H1 (cell line): ENCODE measurements around the gene TMED8. TPM values are rescaled to one million over a fixed set of nuclear protein-coding genes. Genes with fewer than 3 reads are reported as not detected.

Source experiments
- CTCF ChIA-PET: fragments of 300-600 bp; sonication (Branson Sonifier 250); formaldehyde crosslinking; loops from one replicate; lab custom pipeline; 2021; ENCODE audit not compliant: partially characterized antibody; lab: Charles Lee
- POLR2A ChIA-PET: fragments of 300-600 bp; sonication (Branson Sonifier 250); formaldehyde crosslinking; loops from one replicate; lab custom pipeline; 2021; ENCODE audit warnings: inconsistent platforms; ENCODE audit not compliant: partially characterized antibody; lab: Charles Lee
- DNase-seq, 2 experiments: peaks; one replicate each; pipeline versions ENCODE4 v3.0.0 to v3.0.0-alpha.2; 2010 to 2022; ENCODE audit warnings: low spot score in 2 of 2, low read depth in 1 of 2, mixed read lengths in 1 of 2
- FAIRE-seq: peaks from 2 replicates; lab custom pipeline; 2011; peaks lifted over from hg19 to GRCh38; lab: Jason Lieb, UNC
- H2AFZ ChIP-seq: 2 replicates; pipeline ENCODE4 v1.8.1; 2012; ENCODE audit warnings: low read length, inconsistent platforms
- H2AK5ac ChIP-seq: 2 replicates; pipeline ENCODE4 v1.6.1; 2013; ENCODE audit warnings: low read depth, low read length
- H2BK120ac ChIP-seq: replicated peaks from 2 replicates; pipeline ENCODE3; 2013; ENCODE audit warnings: low read depth, low read length, inconsistent platforms
- H2BK12ac ChIP-seq: 2 replicates; pipeline ENCODE4 v1.6.1; 2013; ENCODE audit warnings: low read depth, low read length
- H2BK15ac ChIP-seq: 2 replicates; pipeline ENCODE4 v1.6.1; 2013; ENCODE audit warnings: low read length
- H2BK20ac ChIP-seq: 2 replicates; pipeline ENCODE4 v1.6.1; 2013; ENCODE audit warnings: low read length
- H2BK5ac ChIP-seq: 2 replicates; pipeline ENCODE4 v1.6.1; 2013; ENCODE audit warnings: low read depth, low read length
- H3K14ac ChIP-seq: 2 replicates; pipeline ENCODE4 v1.6.1; 2013; ENCODE audit warnings: inconsistent platforms; ENCODE audit not compliant: insufficient read length
- H3K18ac ChIP-seq: 2 replicates; pipeline ENCODE4 v1.6.1; 2013; ENCODE audit warnings: low read length; ENCODE audit errors: extremely low read depth
- H3K23ac ChIP-seq: 2 replicates; pipeline ENCODE4 v1.6.1; 2013; ENCODE audit warnings: inconsistent platforms; ENCODE audit not compliant: insufficient read length
- H3K23me2 ChIP-seq: 2 replicates; pipeline ENCODE4 v1.6.1; 2013; ENCODE audit warnings: low read depth, low read length
- H3K27ac ChIP-seq: 2 replicates; pipeline ENCODE4 v1.6.1; 2011; ENCODE audit warnings: low read depth, low read length, inconsistent platforms
- H3K27me3 ChIP-seq, 4 experiments: replicated peaks in 1 of 4; 1 replicate in 1 of 4; 2 replicates in 3 of 4; pipeline versions ENCODE4 v1.6.1 to v1.8.1; 2011 to 2013; ENCODE audit warnings: low read length in 3 of 4, mild to moderate bottlenecking in 3 of 4, inconsistent platforms in 2 of 4, mixed read lengths in 2 of 4, moderate library complexity in 1 of 4; ENCODE audit not compliant: control insufficient read depth in 3 of 4, insufficient read depth in 3 of 4; ENCODE audit errors: extremely low read depth in 1 of 4
- H3K36me3 ChIP-seq, 4 experiments: 2 replicates each; pipeline versions ENCODE4 v1.6.1 to v1.8.1; 2011 to 2013; ENCODE audit warnings: mild to moderate bottlenecking in 4 of 4, low read length in 3 of 4, moderate library complexity in 2 of 4, control low read depth in 1 of 4, inconsistent platforms in 1 of 4; ENCODE audit not compliant: insufficient read depth in 4 of 4, control insufficient read depth in 2 of 4
- H3K4ac ChIP-seq: replicated peaks from 2 replicates; pipeline ENCODE3; 2013; ENCODE audit warnings: low read length, low read depth, mixed read lengths, inconsistent platforms; ENCODE audit not compliant: insufficient read length
- H3K4me1 ChIP-seq, 4 experiments: replicated peaks in 1 of 4; 1 replicate in 1 of 4; 2 replicates in 3 of 4; pipeline versions ENCODE4 v1.6.1 to v1.8.1; 2011 to 2013; ENCODE audit warnings: low read length in 3 of 4, inconsistent platforms in 2 of 4, mixed read lengths in 1 of 4; ENCODE audit not compliant: insufficient read depth in 4 of 4, control insufficient read depth in 3 of 4
- H3K4me2 ChIP-seq, 2 experiments: 2 replicates each; pipeline versions ENCODE4 v1.6.1 to v1.8.1; 2011 to 2013; ENCODE audit warnings: low read depth in 2 of 2, low read length in 2 of 2, control low read depth in 1 of 2, inconsistent platforms in 1 of 2, mild to moderate bottlenecking in 1 of 2; ENCODE audit not compliant: insufficient read depth in 1 of 2
- H3K4me3 ChIP-seq, 4 experiments: fragments of 200-600, 300-600 bp in 1 of 4; sonication (generic), shearing (Covaris generic), sonication (Bioruptor Twin) in 1 of 4; 2 replicates each; pipeline versions ENCODE4 v1.5.1 to v1.8.1; 2011 to 2016; ENCODE audit warnings: low read length in 4 of 4, low read depth in 3 of 4, control low read depth in 2 of 4, inconsistent platforms in 2 of 4, mild to moderate bottlenecking in 2 of 4, mixed read lengths in 1 of 4, moderate library complexity in 1 of 4; ENCODE audit not compliant: insufficient read depth in 2 of 4; ENCODE audit errors: extremely low read depth in 1 of 4
- H3K56ac ChIP-seq: replicated peaks from 2 replicates; pipeline ENCODE3; 2013; ENCODE audit warnings: low read depth, mild to moderate bottlenecking, mixed read lengths, low read length, inconsistent platforms; ENCODE audit not compliant: insufficient read length
- H3K79me1 ChIP-seq: 2 replicates; pipeline ENCODE4 v1.6.1; 2013; ENCODE audit warnings: low read depth, low read length, control low read depth
- H3K79me2 ChIP-seq, 2 experiments: 2 replicates each; pipeline versions ENCODE4 v1.6.1 to v1.8.1; 2012 to 2013; ENCODE audit warnings: low read length in 2 of 2, mild to moderate bottlenecking in 2 of 2, inconsistent platforms in 1 of 2; ENCODE audit not compliant: insufficient read depth in 2 of 2, control insufficient read depth in 1 of 2
- H3K9ac ChIP-seq, 4 experiments: replicated peaks in 1 of 4; 1 replicate in 1 of 4; 2 replicates in 3 of 4; pipeline versions ENCODE4 v1.6.1 to v1.8.1; 2011 to 2013; ENCODE audit warnings: low read depth in 3 of 4, low read length in 3 of 4, control low read depth in 2 of 4, mild to moderate bottlenecking in 2 of 4, moderate library complexity in 2 of 4, inconsistent platforms in 1 of 4; ENCODE audit errors: extremely low read depth in 1 of 4
- H3K9me3 ChIP-seq, 2 experiments: 2 replicates each; pipeline versions ENCODE4 v1.6.1 to v1.8.1; 2012 to 2013; ENCODE audit warnings: mild to moderate bottlenecking in 2 of 2, moderate library complexity in 2 of 2, control low read depth in 1 of 2, inconsistent platforms in 1 of 2, low read depth in 1 of 2, low read length in 1 of 2, mixed read lengths in 1 of 2; ENCODE audit not compliant: insufficient read depth in 2 of 2
- H4K20me1 ChIP-seq, 2 experiments: replicated peaks in 1 of 2; 2 replicates each; pipeline versions ENCODE3 to v1.8.1; 2011 to 2013; ENCODE audit warnings: inconsistent platforms in 2 of 2, low read length in 2 of 2, mild to moderate bottlenecking in 1 of 2; ENCODE audit not compliant: insufficient read depth in 2 of 2, control insufficient read depth in 1 of 2
- H4K5ac ChIP-seq: 2 replicates; pipeline ENCODE4 v1.6.1; 2013; ENCODE audit warnings: low read length, low read depth, mixed read lengths, inconsistent platforms; ENCODE audit not compliant: insufficient read length
- H4K8ac ChIP-seq: 2 replicates; pipeline ENCODE4 v1.8.0; 2013; ENCODE audit warnings: mild to moderate bottlenecking, moderate library complexity, low read length, inconsistent platforms; ENCODE audit not compliant: insufficient read depth; ENCODE audit errors: extremely low read depth
- H4K91ac ChIP-seq: replicated peaks from 2 replicates; pipeline ENCODE3; 2013; ENCODE audit warnings: low read length, mixed read lengths, inconsistent platforms; ENCODE audit not compliant: insufficient read length
- EGR1 ChIP-seq: IDR thresholded peaks from 2 replicates; pipeline ENCODE4 v1.6.1; 2011; ENCODE audit warnings: low read depth, low read length, borderline replicate concordance
- EZH2 ChIP-seq: fragments of 200-600 bp; sonication (generic); IDR thresholded peaks from 2 replicates; pipeline ENCODE4 v1.7.1; 2012; ENCODE audit warnings: low read depth, mild to moderate bottlenecking, moderate library complexity, low read length, inconsistent platforms; ENCODE audit not compliant: severe bottlenecking
- POU5F1 ChIP-seq: IDR thresholded peaks from 2 replicates; pipeline ENCODE4 v1.6.1; 2011; ENCODE audit warnings: low read depth, mild to moderate bottlenecking, low read length, moderate library complexity
- RBBP5 ChIP-seq: IDR thresholded peaks from 2 replicates; pipeline ENCODE4 v1.7.1; 2012; ENCODE audit warnings: low read depth, mild to moderate bottlenecking, inconsistent platforms, low read length, moderate library complexity, borderline replicate concordance
- SAP30 ChIP-seq: fragments of 300-600 bp; sonication (generic); IDR thresholded peaks from 2 replicates; pipeline ENCODE4 v1.7.1; 2012; ENCODE audit warnings: low read length, moderate library complexity, mild to moderate bottlenecking, inconsistent platforms; ENCODE audit not compliant: insufficient read depth, insufficient replicate concordance
- SP2 ChIP-seq: IDR thresholded peaks from 2 replicates; pipeline ENCODE4 v1.6.1; 2012; ENCODE audit warnings: mild to moderate bottlenecking, low read length, inconsistent platforms
- SRF ChIP-seq: IDR thresholded peaks from 2 replicates; pipeline ENCODE4 v1.6.1; 2011; ENCODE audit warnings: mild to moderate bottlenecking, low read depth, low read length, moderate library complexity
- WGBS, 2 experiments: shearing (Covaris generic) in 1 of 2; methylation state at CpG; one replicate each; pipeline versions ENCODE4 v1.1.6 to v1.1.7; 2013 to 2015; ENCODE audit warnings: low lambda C conversion rate in 2 of 2, mixed read lengths in 2 of 2, inconsistent platforms in 1 of 2, low coverage in 1 of 2, missing lambda C conversion rate in 1 of 2; ENCODE audit not compliant: insufficient replicate concordance in 2 of 2, insufficient coverage in 1 of 2, insufficient read length in 1 of 2; ENCODE audit errors: extremely low coverage in 1 of 2, missing lambda C conversion rate in 1 of 2; 5-methylcytosine and 5-hydroxymethylcytosine counted together
- polyA plus RNA-seq, 7 experiments: library from polyadenylated mRNA; depleted of rRNA in 3 of 7; stranded (reverse) in 5 of 7; unstranded in 2 of 7; fragments of >200 nt in 5 of 7; fragments of 200-250 nt in 2 of 7; gene quantifications; 1 replicate in 5 of 7; 2 replicates in 1 of 7; 4 replicates in 1 of 7; pipeline versions ENCODE4 v1.2.1 to v1.2.3, GENCODE V29; 2011 to 2013; ENCODE audit warnings: missing spikeins in 2 of 7, mixed read lengths in 2 of 7
- total RNA-seq: library from RNA; stranded (reverse); fragmentation: NEBNext Ultra II Directional; extraction: Animal tissue kit (Norgen Biotek cat#: 25700); gene quantifications from 2 replicates; pipeline ENCODE4 v1.2.1, GENCODE V29; 2021

The TMED8 gene
- total and polyA plus RNA-seq, 2 of the 8 experiments (the other 6 are each of a cell fraction or from before 2014, with no cell fraction given) = 5.5 to 13.4 TPM

GRCh38 chr14:77342726-77343397 is 34.0 kb downstream of the TMED8 start:
- H2BK120ac ChIP-seq = no peak overlapping the region
- H2BK15ac ChIP-seq = no peak overlapping the region
- H3K4ac ChIP-seq = no peak overlapping the region
- H3K4me1 ChIP-seq = peaks cover 5 to 12% (median 9%) of the 10 kb centered on the region in 4 experiments; a peak in 6 of 7 replicates
- H4K20me1 ChIP-seq = no peaks in the 10 kb centered on the region
- no peaks in the 10 kb centered on the region for H3K23me2 ChIP-seq
- H2BK12ac ChIP-seq = no peak overlapping the region
- no peaks in the 10 kb centered on the region for H3K27me3 ChIP-seq
- no peak overlapping the region for H4K5ac ChIP-seq
- H4K91ac ChIP-seq = no peak overlapping the region
- no peak overlapping the region for H3K9ac ChIP-seq
- peaks cover 0 to 14% (median 0%) of the 10 kb centered on the region in 4 experiments; a peak in 2 of 8 replicates for H3K36me3 ChIP-seq
- no peak for FAIRE-seq
- whole genome bisulfite sequencing, 2 experiments = 89% methylated on average over 10 of the region's 10 CpGs; no CpG with 5 or more reads in 1 of the 2 experiments
- no peak overlapping the region for H2BK20ac ChIP-seq
- TF ChIP-seq SP2 (no peak), SRF (no peak), EZH2 (no peak), RBBP5 (no peak), EGR1 (no peak), POU5F1 (no peak), SAP30 (no peak)
- no peak overlapping the region for H3K27ac ChIP-seq
- H2AK5ac ChIP-seq = no peak overlapping the region
- POLR2A ChIA-PET = interaction anchor here (1.3 to 1.7 kb wide), 2 partner anchors 10 to 14 kb away, joined by 4 to 5 read pairs; no protein-coding TSS in a partner anchor
- no peak overlapping the region for H3K14ac ChIP-seq
- H4K8ac ChIP-seq = no peak overlapping the region
- CTCF ChIA-PET = interaction anchor here (0.6 to 1.7 kb wide), 2 partner anchors 47 to 66 kb away, joined by 4 to 5 read pairs; no protein-coding TSS in a partner anchor
- peak overlapping the region; percentile 17; the same call in 1 of the 2 replicates for H3K18ac ChIP-seq
- no peaks in the 10 kb centered on the region for H3K79me1 ChIP-seq
- 0 out of 4 replicates have a peak, but pooled peaks cover 0 to 2% of the 10 kb centered on the region in 2 experiments for H3K9me3 ChIP-seq
- H2BK5ac ChIP-seq = no peak overlapping the region
- H2AFZ ChIP-seq = no peak overlapping the region
- peak in 1 of 2 experiments; percentile 33 for DNase-seq
- no peak overlapping the region for H3K56ac ChIP-seq
- H3K23ac ChIP-seq = no peak overlapping the region
- no peak overlapping the region for H3K4me3 ChIP-seq
- no peaks in the 10 kb centered on the region for H3K79me2 ChIP-seq
- H3K4me2 ChIP-seq = no peak overlapping the region
